ENCODE measurements around the gene MT1H. TPM values are rescaled to one million over a fixed set of nuclear protein-coding genes. Genes with fewer than 3 reads are reported as not detected.
A peak's percentile ranks its signal among the peaks of the same experiment; 100 is the strongest.

Gene MT1H
- total and polyA plus RNA-seq, 4 donors = 4.4 to 1,775 (median 938) TPM

DNA sequence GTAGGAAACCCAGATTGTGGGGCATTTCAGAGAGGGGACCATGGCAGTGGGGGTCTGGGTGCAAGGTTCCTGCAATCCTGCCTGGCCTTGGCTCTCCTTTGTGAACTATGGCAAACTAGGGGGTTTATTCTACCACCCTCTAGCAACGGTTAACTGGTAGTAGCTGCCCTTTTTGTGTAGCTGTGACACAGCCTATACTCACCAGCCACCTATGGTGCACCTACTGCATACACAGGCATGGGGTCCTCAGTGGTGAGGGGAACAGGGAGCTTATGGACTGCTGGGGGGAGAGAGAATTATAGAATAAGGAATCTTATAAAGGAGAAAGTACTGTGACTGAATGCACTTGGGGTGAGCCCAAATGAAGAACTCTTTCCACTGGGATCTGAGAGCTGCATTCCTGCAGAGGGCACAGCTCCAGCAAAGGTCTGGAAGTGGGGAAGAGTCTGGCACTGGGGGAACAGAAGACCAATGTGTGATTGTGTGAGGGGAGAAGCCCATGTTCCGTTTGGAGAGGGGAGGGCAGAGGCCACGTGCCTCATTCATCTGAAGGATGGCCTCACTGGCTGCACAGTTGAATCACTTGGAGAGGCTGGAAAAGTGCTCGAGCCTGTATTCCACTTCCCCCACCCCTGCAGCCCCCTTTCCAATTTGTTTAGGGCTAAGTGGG, 14.8 kb downstream of the MT1H start:
- H3K27me3 ChIP-seq (ENCODE audit: control insufficient read depth in 4 of 4, insufficient read depth in 4 of 4, low read length in 3 of 4) = no peaks in the 10 kb centered on the region
- H3K27ac ChIP-seq (ENCODE audit: low read depth in 1 of 2, low read length in 2 of 2) = peak overlapping the region; percentile 80 to 89
- WGBS = 35% methylated on average over 4 of the region's 4 CpGs
- peak overlapping the region; percentile 60 to 78 (median 77) for H3K4me3 ChIP-seq (ENCODE audit: low read depth in 1 of 3, low read length in 3 of 3)
- peak overlapping the region; percentile 39 to 83 for H3K9ac ChIP-seq (ENCODE audit: low read depth in 1 of 2, low read length in 2 of 2)
- DNase-seq (ENCODE audit: low spot score) = no peak
- peaks cover 4 to 19% (median 10%) of the 10 kb centered on the region in 4 donors for H3K4me1 ChIP-seq (ENCODE audit: control insufficient read depth in 4 of 4, insufficient read depth in 4 of 4, low read length in 3 of 4)
- no peak for TF ChIP-seq YY1 (IDR thresholded peaks at IDR 0.05)
- no peak for TF ChIP-seq FOXA1 (IDR thresholded peaks at IDR 0.05)
- TF ChIP-seq, protein P1, sequence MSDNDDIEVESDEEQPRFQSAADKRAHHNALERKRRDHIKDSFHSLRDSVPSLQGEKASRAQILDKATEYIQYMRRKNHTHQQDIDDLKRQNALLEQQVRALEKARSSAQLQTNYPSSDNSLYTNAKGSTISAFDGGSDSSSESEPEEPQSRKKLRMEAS (IDR thresholded peaks at IDR 0.05) = no peak
- TF ChIP-seq, protein P2, sequence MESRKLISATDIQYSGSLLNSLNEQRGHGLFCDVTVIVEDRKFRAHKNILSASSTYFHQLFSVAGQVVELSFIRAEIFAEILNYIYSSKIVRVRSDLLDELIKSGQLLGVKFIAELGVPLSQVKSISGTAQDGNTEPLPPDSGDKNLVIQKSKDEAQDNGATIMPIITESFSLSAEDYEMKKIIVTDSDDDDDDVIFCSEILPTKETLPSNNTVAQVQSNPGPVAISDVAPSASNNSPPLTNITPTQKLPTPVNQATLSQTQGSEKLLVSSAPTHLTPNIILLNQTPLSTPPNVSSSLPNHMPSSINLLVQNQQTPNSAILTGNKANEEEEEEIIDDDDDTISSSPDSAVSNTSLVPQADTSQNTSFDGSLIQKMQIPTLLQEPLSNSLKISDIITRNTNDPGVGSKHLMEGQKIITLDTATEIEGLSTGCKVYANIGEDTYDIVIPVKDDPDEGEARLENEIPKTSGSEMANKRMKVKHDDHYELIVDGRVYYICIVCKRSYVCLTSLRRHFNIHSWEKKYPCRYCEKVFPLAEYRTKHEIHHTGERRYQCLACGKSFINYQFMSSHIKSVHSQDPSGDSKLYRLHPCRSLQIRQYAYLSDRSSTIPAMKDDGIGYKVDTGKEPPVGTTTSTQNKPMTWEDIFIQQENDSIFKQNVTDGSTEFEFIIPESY (IDR thresholded peaks at IDR 0.05) = no peak
- no peak for TF ChIP-seq SP1 (IDR thresholded peaks at IDR 0.05)
- no peak for TF ChIP-seq GABPA (IDR thresholded peaks at IDR 0.05 in 1 of 2, conservative IDR thresholded peaks at IDR 0.05 in 1 of 2)
- TF ChIP-seq JUND (IDR thresholded peaks at IDR 0.05) = peak in 1 of 2 donors; percentile 23
- TF ChIP-seq, protein P3, sequence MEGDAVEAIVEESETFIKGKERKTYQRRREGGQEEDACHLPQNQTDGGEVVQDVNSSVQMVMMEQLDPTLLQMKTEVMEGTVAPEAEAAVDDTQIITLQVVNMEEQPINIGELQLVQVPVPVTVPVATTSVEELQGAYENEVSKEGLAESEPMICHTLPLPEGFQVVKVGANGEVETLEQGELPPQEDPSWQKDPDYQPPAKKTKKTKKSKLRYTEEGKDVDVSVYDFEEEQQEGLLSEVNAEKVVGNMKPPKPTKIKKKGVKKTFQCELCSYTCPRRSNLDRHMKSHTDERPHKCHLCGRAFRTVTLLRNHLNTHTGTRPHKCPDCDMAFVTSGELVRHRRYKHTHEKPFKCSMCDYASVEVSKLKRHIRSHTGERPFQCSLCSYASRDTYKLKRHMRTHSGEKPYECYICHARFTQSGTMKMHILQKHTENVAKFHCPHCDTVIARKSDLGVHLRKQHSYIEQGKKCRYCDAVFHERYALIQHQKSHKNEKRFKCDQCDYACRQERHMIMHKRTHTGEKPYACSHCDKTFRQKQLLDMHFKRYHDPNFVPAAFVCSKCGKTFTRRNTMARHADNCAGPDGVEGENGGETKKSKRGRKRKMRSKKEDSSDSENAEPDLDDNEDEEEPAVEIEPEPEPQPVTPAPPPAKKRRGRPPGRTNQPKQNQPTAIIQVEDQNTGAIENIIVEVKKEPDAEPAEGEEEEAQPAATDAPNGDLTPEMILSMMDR (IDR thresholded peaks at IDR 0.05; ENCODE audit: low read depth, low read length, missing input control) = no peak
- peak in 1 of 2 donors; percentile 10 for TF ChIP-seq EGR1 (IDR thresholded peaks at IDR 0.05; ENCODE audit: low read depth in 2 of 2)
- TF ChIP-seq, protein P4, sequence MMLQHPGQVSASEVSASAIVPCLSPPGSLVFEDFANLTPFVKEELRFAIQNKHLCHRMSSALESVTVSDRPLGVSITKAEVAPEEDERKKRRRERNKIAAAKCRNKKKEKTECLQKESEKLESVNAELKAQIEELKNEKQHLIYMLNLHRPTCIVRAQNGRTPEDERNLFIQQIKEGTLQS (IDR thresholded peaks at IDR 0.05) = peak; percentile 4
- no peak for TF ChIP-seq HNF4A (conservative IDR thresholded peaks at IDR 0.05)
- no peak for TF ChIP-seq FOXA2 (IDR thresholded peaks at IDR 0.05)
- TF ChIP-seq NR2F2 (IDR thresholded peaks at IDR 0.05) = no peak
- no peak for TF ChIP-seq RAD21 (IDR thresholded peaks at IDR 0.05)
- peak; percentile 13 for TF ChIP-seq HNF4G (IDR thresholded peaks at IDR 0.05)
- peak in 1 of 2 donors; percentile 1 for TF ChIP-seq RXRA (IDR thresholded peaks at IDR 0.05)
- TF ChIP-seq, protein P5, sequence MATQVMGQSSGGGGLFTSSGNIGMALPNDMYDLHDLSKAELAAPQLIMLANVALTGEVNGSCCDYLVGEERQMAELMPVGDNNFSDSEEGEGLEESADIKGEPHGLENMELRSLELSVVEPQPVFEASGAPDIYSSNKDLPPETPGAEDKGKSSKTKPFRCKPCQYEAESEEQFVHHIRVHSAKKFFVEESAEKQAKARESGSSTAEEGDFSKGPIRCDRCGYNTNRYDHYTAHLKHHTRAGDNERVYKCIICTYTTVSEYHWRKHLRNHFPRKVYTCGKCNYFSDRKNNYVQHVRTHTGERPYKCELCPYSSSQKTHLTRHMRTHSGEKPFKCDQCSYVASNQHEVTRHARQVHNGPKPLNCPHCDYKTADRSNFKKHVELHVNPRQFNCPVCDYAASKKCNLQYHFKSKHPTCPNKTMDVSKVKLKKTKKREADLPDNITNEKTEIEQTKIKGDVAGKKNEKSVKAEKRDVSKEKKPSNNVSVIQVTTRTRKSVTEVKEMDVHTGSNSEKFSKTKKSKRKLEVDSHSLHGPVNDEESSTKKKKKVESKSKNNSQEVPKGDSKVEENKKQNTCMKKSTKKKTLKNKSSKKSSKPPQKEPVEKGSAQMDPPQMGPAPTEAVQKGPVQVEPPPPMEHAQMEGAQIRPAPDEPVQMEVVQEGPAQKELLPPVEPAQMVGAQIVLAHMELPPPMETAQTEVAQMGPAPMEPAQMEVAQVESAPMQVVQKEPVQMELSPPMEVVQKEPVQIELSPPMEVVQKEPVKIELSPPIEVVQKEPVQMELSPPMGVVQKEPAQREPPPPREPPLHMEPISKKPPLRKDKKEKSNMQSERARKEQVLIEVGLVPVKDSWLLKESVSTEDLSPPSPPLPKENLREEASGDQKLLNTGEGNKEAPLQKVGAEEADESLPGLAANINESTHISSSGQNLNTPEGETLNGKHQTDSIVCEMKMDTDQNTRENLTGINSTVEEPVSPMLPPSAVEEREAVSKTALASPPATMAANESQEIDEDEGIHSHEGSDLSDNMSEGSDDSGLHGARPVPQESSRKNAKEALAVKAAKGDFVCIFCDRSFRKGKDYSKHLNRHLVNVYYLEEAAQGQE (IDR thresholded peaks at IDR 0.05) = no peak
- TF ChIP-seq TAF1 (conservative IDR thresholded peaks at IDR 0.05) = no peak
- no peaks in the 10 kb centered on the region for H3K36me3 ChIP-seq (ENCODE audit: control insufficient read depth in 4 of 4, insufficient read depth in 3 of 4, low read depth in 1 of 4, low read length in 3 of 4)
- no peaks in the 10 kb centered on the region for H3K9me3 ChIP-seq (ENCODE audit: control insufficient read depth in 4 of 4, low read length in 3 of 4)
